BLaER1 treated with 17β-estradiol and CSF1 and Interleukin-3, amounts not matched to agents 10 nM and 100 nM (cell line): Measurements from ENCODE around the gene PTTG1IP.

Experiments
- H3K27ac ChIP-seq, 11 experiments: shearing (Covaris generic); formaldehyde crosslinking; 2 replicates each; pipeline ENCODE4 v1.8.1; 2022
- H3K27me3 ChIP-seq, 11 experiments: shearing (Covaris generic); formaldehyde crosslinking; 2 replicates each; pipeline ENCODE4 v1.8.1; 2022
- H3K36me3 ChIP-seq, 11 experiments: shearing (Covaris generic); formaldehyde crosslinking; 2 replicates each; pipeline ENCODE4 v1.8.1; 2022
- H3K4me1 ChIP-seq, 10 experiments: shearing (Covaris generic); formaldehyde crosslinking; 2 replicates each; pipeline ENCODE4 v1.8.1; 2022
- H3K4me2 ChIP-seq, 11 experiments: shearing (Covaris generic); formaldehyde crosslinking; 2 replicates each; pipeline ENCODE4 v1.8.1; 2022
- H3K4me3 ChIP-seq, 10 experiments: shearing (Covaris generic); formaldehyde crosslinking; 2 replicates each; pipeline ENCODE4 v1.8.1; 2022
- H3K9ac ChIP-seq, 11 experiments: shearing (Covaris generic); formaldehyde crosslinking; 2 replicates each; pipeline ENCODE4 v1.8.1; 2022
- H3K9me3 ChIP-seq, 11 experiments: shearing (Covaris generic); formaldehyde crosslinking; replicated peaks in 1 of 11; 2 replicates each; pipeline ENCODE4 v1.8.1; 2022
- H4K20me1 ChIP-seq, 11 experiments: shearing (Covaris generic); formaldehyde crosslinking; 2 replicates each; pipeline ENCODE4 v1.8.1; 2022
- Cebpa-rat ChIP-seq, 11 experiments: shearing (Covaris generic); IDR thresholded peaks; 2 replicates each; pipeline ENCODE4 v1.8.1; 2022

Gene PTTG1IP

GRCh38 chr21:44891631-44892031 lies 18.1 kb upstream of the PTTG1IP start:
- no peak for TF ChIP-seq Cebpa-rat (IDR thresholded peaks at IDR 0.05)
- H3K27me3 ChIP-seq, result peaks cover 0 to 5% (median 0%) of the 10 kb centered on the region in 11 experiments; a peak in 1 of 22 replicates
- peak overlapping the region in 4 of 11 experiments; percentile 35 to 61 (median 47); a peak in 5 of 22 replicates for H3K27ac ChIP-seq
- H4K20me1 ChIP-seq, result peaks cover 0 to 92% (median 14%) of the 10 kb centered on the region in 11 experiments; a peak in 13 of 22 replicates
- peaks cover 62 to 96% (median 87%) of the 10 kb centered on the region in 10 experiments for H3K4me1 ChIP-seq
- no peak overlapping the region; a peak in 1 of 20 replicates for H3K4me3 ChIP-seq
- H3K9ac ChIP-seq, result peak overlapping the region in 5 of 11 experiments; percentile 7 to 38 (median 24); a peak in 3 of 22 replicates
- no peaks in the 10 kb centered on the region for H3K9me3 ChIP-seq
- H3K4me2 ChIP-seq, result peak overlapping the region; percentile 64 to 82 (median 74)
- H3K36me3 ChIP-seq, result peaks cover 0 to 99% (median 89%) of the 10 kb centered on the region in 11 experiments; a peak in 20 of 22 replicates

DNA sequence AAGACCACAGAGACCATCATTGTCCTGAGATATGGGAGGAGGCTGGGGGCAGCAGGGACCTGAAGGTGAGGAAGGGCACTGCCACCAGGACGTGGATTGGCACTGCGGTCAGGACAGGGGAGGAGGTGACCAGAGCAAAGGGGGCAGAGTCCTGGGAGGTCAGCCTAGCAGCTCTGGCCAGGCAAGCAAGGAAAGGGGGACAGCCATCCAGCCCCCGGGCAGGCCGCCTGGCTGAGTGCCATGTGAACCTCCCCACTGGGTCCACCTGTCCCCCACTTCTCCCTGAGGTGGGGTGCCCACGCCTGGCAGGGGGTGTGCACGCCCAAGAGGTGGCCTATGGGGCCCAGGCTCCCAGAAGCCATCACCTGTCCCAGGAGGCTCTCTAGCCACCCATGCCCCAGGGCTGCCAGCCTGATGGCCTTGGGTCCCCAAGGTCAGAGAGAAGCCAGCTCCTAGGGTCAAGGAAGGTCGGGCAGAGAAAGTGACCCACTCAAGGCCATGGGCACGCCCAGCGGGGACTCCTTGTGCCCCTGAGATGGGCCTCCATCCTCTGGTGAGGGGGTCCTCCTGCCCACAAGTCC lies 17.6 kb upstream of the PTTG1IP start:
- Histone ChIP-seq H4K20me1 (peaks cover 0 to 92% (median 13%) of the 10 kb centered on the region in 11 experiments; a peak in 13 of 22 replicates), H3K27ac (0 out of 22 replicates have a peak overlapping the region, but pooled peaks of 1 of the 11 experiments have one; percentile 13), H3K4me2 (peak overlapping the region; percentile 18 to 81 (median 70); a peak in 20 of 22 replicates), H3K9me3 (no peaks in the 10 kb centered on the region), H3K27me3 (peaks cover 0 to 9% (median 0%) of the 10 kb centered on the region in 11 experiments; a peak in 1 of 22 replicates), H3K36me3 (peaks cover 0 to 99% (median 89%) of the 10 kb centered on the region in 11 experiments; a peak in 21 of 22 replicates), H3K4me1 (peaks cover 56 to 95% (median 83%) of the 10 kb centered on the region in 10 experiments), H3K4me3 (no peak overlapping the region; a peak in 1 of 20 replicates), H3K9ac (peak overlapping the region in 8 of 11 experiments; percentile 11 to 45 (median 34); a peak in 7 of 22 replicates)
- no peak for TF ChIP-seq Cebpa-rat (IDR thresholded peaks at IDR 0.05)

DNA sequence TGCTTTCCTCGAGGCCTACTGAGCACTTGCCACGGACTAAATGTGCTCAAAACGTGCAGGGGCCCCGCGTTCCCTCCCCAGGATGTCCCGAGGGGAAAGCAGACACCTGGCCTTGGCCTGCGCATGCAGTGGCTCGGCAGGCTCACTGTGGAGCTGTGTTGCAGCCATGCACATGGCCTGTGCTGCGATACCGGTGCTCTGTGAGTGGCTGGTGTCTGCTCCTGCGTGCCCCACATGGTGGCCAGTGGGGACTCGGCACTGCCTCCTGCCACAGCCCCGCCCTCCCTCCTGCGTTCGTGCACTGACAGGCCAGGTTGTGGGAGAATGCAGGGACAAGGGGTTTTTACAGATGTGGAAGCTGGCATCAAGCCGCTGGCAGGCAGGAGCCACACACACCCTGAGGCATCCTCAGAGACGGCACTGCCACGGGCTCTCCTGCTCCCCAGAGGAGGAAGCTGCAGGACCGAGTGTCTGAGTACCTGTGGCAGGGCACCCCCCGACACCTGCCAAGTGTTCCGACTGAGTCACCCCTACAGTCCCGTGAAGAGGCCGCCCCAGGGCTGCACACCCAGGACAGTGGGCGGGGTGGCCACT lies 16.9 kb upstream of the PTTG1IP start:
- Histone ChIP-seq H3K4me2 (peak overlapping the region; percentile 18 to 81 (median 70); a peak in 19 of 22 replicates), H3K9me3 (no peaks in the 10 kb centered on the region)

DNA sequence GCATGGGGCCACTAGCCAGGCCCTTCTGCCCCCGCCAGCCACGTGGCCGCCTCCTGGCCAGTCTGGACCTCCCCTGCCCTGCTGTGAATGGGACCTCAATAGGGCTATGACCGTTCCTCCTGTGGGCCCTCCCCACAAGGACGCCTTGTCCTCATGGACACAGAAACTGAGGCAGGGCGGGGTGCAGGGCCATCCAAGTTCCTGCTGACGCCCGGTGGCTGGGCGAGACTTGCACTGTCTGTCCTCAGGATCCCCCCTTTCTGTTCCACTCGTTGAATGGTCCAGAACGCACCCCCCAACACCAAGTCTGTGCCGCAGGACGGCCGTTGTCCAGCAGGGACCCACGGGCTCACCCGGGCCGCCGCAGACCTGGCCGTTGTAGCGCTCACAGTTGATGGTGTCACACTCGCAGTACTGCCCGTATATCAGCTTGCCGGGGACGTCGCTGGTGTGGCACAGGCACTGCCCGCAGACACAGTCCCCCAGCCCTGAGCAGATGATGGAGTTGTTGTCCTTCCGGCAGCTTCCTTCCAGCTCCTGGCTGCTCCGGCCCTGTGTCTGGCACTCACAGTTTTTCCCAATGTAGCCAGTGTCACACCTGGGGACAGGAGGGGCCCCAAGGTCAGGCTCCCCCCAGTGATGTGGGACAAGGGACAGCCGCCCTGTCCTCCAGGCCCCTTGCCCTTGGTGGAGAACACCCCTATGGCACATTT lies 16.3 kb upstream of the PTTG1IP start:
- Histone ChIP-seq H3K9me3 (no peaks in the 10 kb centered on the region), H3K4me2 (peak overlapping the region in 10 of 11 experiments; percentile 8 to 81 (median 72); a peak in 18 of 22 replicates), H3K36me3 (peaks cover 0 to 94% (median 83%) of the 10 kb centered on the region in 11 experiments; a peak in 21 of 22 replicates), H3K9ac (peak overlapping the region in 7 of 11 experiments; percentile 10 to 45 (median 33); a peak in 5 of 22 replicates), H3K27me3 (peaks cover 0 to 9% (median 0%) of the 10 kb centered on the region in 11 experiments; a peak in 2 of 22 replicates), H3K4me1 (peaks cover 43 to 83% (median 72%) of the 10 kb centered on the region in 10 experiments), H4K20me1 (peaks cover 0 to 84% (median 12%) of the 10 kb centered on the region in 11 experiments; a peak in 13 of 22 replicates), H3K27ac (peak overlapping the region in 1 of 11 experiments; percentile 11; a peak in 2 of 22 replicates), H3K4me3 (no peak overlapping the region)
- TF ChIP-seq Cebpa-rat (IDR thresholded peaks at IDR 0.05), result no peak

More for the DNA sequence above, 16.9 kb upstream of the PTTG1IP start:
- peaks cover 0 to 89% (median 13%) of the 10 kb centered on the region in 11 experiments; a peak in 13 of 22 replicates for H4K20me1 ChIP-seq
- TF ChIP-seq Cebpa-rat (IDR thresholded peaks at IDR 0.05), result no peak
- H3K27me3 ChIP-seq, result peaks cover 0 to 9% (median 0%) of the 10 kb centered on the region in 11 experiments; a peak in 2 of 22 replicates
- peak overlapping the region in 8 of 11 experiments; percentile 10 to 45 (median 36); a peak in 6 of 22 replicates for H3K9ac ChIP-seq
- peaks cover 50 to 89% (median 78%) of the 10 kb centered on the region in 10 experiments for H3K4me1 ChIP-seq
- peak overlapping the region in 1 of 11 experiments; percentile 11; a peak in 2 of 22 replicates for H3K27ac ChIP-seq
- H3K36me3 ChIP-seq, result peaks cover 0 to 99% (median 89%) of the 10 kb centered on the region in 11 experiments; a peak in 21 of 22 replicates
- H3K4me3 ChIP-seq, result no peak overlapping the region

DNA sequence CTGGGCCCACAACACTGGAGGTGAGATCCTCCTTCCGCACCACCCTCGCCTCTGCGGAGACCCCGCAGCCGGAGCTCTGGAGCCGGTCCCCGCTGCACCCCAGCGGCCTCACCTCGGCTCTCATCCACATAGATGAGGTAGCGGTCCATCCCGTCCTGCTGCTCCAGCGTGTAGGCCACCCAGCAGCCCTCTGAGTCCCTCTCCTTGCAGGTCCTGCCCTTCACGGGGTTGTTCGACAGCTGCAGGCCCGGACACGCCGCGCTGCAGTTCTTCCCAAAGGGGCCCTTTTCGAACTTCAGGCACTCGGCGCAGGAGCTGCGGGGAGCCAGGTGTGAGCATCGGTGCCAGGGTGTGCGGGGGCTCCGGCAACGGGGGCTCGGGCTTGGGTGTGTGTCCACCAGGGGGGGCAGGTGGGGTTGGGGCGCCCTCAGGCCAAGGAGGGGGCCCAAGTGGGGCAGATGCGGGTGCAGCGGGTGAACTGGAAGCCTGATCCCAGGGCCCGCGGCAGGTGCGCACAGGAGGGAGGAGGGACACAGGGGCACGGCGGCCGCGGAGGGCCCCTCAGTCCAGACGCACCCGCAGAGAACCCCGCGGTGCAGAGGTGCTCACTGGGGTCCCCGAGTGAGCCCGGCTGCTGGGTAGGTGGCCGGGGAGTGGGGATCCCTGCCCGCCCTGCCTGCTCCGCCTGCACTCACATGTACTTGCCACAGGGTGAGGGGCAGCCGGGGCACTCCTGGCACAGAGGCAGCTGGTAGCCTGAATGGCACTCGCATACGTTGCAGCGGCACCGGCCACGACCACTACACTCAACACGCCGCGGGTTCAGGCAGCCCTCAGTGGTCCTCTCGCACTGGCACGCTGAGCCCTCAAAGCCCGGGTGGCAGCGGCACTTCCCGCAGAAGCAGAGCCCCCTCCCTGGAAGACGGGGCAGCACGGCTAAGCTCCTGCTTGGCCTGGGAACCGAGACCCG lies 15.4 kb upstream of the PTTG1IP start:
- Histone ChIP-seq H3K4me3 (no peak overlapping the region), H3K9me3 (no peaks in the 10 kb centered on the region), H3K4me1 (peaks cover 43 to 80% (median 70%) of the 10 kb centered on the region in 10 experiments), H3K4me2 (peak overlapping the region in 9 of 11 experiments; percentile 64 to 81 (median 74); a peak in 17 of 22 replicates), H4K20me1 (peaks cover 0 to 75% (median 8%) of the 10 kb centered on the region in 11 experiments; a peak in 13 of 22 replicates), H3K9ac (peak overlapping the region in 8 of 11 experiments; percentile 2 to 47 (median 28); a peak in 9 of 22 replicates), H3K27ac (peak overlapping the region in 3 of 11 experiments; percentile 21 to 46 (median 41); a peak in 4 of 22 replicates), H3K36me3 (peaks cover 0 to 85% (median 75%) of the 10 kb centered on the region in 11 experiments; a peak in 21 of 22 replicates), H3K27me3 (peaks cover 0 to 9% (median 0%) of the 10 kb centered on the region in 11 experiments; a peak in 2 of 22 replicates)
- no peak for TF ChIP-seq Cebpa-rat (IDR thresholded peaks at IDR 0.05)

DNA sequence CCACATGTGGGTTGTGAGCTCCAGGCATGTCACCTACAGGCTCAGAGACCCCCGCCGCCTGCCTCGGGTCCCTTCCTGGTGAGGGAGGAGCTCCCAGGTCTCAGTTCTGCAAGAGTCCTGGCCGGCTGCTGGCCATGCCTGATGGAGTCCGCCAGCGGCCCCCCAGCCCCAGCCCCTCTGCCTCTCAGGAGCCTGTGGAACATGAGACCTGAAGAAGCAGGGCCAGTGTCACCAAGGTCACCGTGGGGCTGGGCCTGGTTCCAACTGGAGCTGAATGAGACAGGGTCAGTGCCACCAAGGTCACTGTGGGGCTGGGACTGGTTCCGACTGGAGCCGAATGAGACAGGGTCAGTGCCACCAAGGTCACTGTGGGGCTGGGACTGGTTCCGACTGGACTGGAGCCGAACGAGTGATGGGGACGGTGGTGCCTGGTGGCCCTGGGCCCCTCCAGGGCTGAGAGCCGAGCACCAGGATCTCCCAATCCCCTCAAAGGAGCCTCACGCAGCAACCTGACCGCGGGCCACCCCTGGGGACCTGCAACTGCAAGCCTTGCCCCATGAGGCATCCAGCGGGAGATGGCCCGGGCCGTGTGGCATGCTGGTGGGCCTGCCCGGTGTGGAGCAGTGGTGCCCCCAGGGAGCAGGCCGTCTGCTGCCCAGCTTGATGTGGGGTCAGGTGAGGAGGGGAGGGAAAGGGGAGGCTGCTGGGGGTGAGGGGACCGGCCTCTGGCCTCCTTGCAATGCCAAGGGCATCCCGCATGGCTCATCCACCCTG lies 14.5 kb upstream of the PTTG1IP start:
- Histone ChIP-seq H3K9ac (peak overlapping the region in 7 of 11 experiments; percentile 2 to 47 (median 32); a peak in 9 of 22 replicates), H3K4me1 (peaks cover 43 to 80% (median 70%) of the 10 kb centered on the region in 10 experiments), H4K20me1 (peaks cover 0 to 66% (median 8%) of the 10 kb centered on the region in 11 experiments; a peak in 13 of 22 replicates), H3K36me3 (peaks cover 0 to 78% (median 71%) of the 10 kb centered on the region in 11 experiments; a peak in 21 of 22 replicates), H3K9me3 (no peaks in the 10 kb centered on the region), H3K4me2 (peak overlapping the region in 8 of 11 experiments; percentile 64 to 81 (median 72); a peak in 17 of 22 replicates), H3K27ac (peak overlapping the region in 4 of 11 experiments; percentile 1 to 46 (median 31); a peak in 3 of 22 replicates), H3K27me3 (peaks cover 0 to 9% (median 0%) of the 10 kb centered on the region in 11 experiments; a peak in 2 of 22 replicates), H3K4me3 (no peak overlapping the region)
- no peak for TF ChIP-seq Cebpa-rat (IDR thresholded peaks at IDR 0.05)
